Duodenal mucosa (tissue), 2 donors: ENCODE measurements around the gene NCOA3.

Experiments
- H3K27ac ChIP-seq: one replicate; pipeline ENCODE4 v1.7.0; 2013; ENCODE audit warnings: low read depth, low read length
- H3K27me3 ChIP-seq, 2 donors: one replicate each; pipeline ENCODE4 v1.7.0; 2013; ENCODE audit warnings: low read length in 2 of 2, control low read depth in 1 of 2; ENCODE audit not compliant: insufficient read depth in 2 of 2, control insufficient read depth in 1 of 2
- H3K36me3 ChIP-seq, 2 donors: one replicate each; pipeline ENCODE4 v1.7.0; 2013; ENCODE audit warnings: low read length in 2 of 2, control low read depth in 1 of 2; ENCODE audit not compliant: insufficient read depth in 2 of 2, control insufficient read depth in 1 of 2
- H3K4me1 ChIP-seq, 2 donors: one replicate each; pipeline ENCODE4 v1.7.0; 2013; ENCODE audit warnings: low read length in 2 of 2, control low read depth in 1 of 2; ENCODE audit not compliant: insufficient read depth in 2 of 2, control insufficient read depth in 1 of 2
- H3K4me3 ChIP-seq, 2 donors: one replicate each; pipeline ENCODE4 v1.7.0; 2013; ENCODE audit warnings: low read length in 2 of 2, low read depth in 1 of 2
- H3K9ac ChIP-seq, 2 donors: one replicate each; pipeline ENCODE4 v1.7.0; 2013; ENCODE audit warnings: low read length in 2 of 2, low read depth in 1 of 2
- H3K9me3 ChIP-seq, 2 donors: one replicate each; pipeline ENCODE4 v1.7.0; 2013; ENCODE audit warnings: low read length in 2 of 2, control low read depth in 1 of 2; ENCODE audit not compliant: control insufficient read depth in 1 of 2

NCOA3 gene

DNA sequence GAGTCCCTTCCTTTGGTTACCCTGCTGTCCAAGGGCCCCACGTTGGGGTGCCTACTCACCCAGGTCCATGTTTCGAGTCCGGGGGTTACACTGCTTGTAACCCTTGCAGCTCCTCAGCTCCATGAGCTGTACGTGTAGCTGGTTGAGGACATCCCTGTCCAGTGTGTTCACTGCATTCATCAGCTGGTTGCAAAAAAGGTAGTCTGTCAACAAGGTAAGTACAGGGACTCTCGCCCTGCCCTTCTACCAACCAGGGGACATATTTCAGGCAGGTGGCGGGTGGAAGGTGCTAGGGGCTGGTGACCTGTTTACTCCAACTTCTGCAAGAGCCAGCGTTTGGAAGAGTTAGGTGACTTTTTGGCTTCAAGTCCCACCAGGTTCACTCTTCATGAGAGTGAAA lies 160.0 kb downstream of the NCOA3 start:
- Histone ChIP-seq H3K4me1 (peaks cover 8 to 19% of the 10 kb centered on the region in 2 donors), H3K9ac (no peak overlapping the region), H3K36me3 (peaks cover 15 to 56% of the 10 kb centered on the region in 2 donors), H3K9me3 (no peaks in the 10 kb centered on the region), H3K4me3 (no peak overlapping the region), H3K27ac (no peak overlapping the region), H3K27me3 (no peaks in the 10 kb centered on the region)

DNA sequence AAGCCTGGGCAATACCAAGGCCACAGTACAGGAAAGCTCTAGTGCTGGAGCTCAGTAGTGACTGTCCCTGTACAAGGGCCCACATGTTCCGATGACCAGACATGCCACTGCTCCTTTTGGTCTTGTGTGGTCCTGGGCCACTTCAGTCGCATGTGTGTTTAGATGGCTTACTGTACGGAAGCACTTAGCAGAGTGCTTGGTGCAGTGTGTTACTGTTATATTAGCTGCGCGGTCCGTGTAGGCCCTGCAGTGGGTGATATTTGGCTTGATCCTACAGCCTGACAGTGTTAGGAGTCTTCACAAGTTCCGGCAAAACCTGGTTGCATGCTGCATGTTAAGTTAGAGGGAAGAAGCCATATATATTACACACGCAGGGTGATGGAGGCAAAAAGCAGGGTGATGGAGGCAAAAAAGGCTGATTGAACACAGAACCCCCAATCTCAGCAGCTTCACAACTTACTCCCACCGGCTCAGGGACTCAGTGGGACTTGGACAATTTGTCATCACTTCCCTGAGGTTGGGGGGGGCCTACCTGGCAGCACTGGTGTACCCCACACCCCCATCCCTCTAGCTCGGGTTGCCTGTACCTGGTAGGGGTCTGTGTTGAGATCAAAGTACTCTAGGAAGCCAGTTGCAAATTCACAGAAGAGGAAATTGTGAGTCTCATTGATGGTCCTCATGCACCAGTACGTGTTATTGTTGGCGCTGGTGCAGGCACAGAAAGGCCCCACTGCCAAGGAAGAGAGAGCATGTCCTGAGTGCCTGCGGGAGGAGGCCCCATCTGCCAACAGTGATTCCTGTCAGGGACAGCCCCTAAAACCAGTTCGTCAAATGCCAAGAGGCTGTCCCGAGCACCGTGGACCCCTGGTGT lies 161.0 kb downstream of the NCOA3 start:
- no peak overlapping the region for H3K4me3 ChIP-seq
- no peaks in the 10 kb centered on the region for H3K27me3 ChIP-seq
- H3K36me3 ChIP-seq = peaks cover 15 to 54% of the 10 kb centered on the region in 2 donors
- peaks cover 8 to 19% of the 10 kb centered on the region in 2 donors for H3K4me1 ChIP-seq
- no peaks in the 10 kb centered on the region for H3K9me3 ChIP-seq
- H3K27ac ChIP-seq = no peak overlapping the region
- H3K9ac ChIP-seq = no peak overlapping the region

DNA sequence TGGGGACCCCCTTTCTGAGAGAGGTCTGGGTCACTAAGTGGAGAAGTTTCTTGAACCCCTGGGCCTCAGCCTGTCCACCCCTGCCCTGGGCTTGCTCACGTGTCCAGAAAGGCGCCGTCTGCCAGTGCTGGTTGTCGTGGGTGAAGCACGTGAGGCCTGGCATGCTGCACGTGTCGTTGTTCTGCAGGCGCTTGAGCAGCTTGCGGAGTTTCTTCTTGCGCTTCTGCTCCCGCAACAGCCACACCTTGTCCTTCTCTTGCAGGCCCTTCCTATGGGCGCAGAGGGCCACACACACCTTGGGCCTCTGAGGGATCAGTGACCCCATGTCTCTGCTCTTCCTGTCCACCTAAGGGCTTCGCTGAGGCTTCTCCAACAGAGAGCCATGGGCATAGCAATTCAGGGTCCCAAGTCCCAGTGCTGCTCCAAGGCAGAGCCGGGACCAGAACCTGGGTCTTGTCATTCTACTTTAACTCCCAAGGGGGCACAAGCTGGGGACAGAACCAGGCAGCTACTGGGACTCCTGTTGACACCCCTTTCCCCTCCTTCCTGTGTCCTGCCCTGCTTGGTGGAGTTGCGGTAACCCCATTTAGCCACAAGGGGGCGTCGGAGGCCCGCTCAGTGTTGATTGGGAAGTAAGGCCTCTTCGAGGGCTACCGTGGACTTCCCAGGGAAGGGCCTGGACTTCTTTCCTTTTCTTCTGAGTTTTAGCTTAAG lies 161.8 kb downstream of the NCOA3 start:
- H3K27ac ChIP-seq = no peak overlapping the region
- H3K9me3 ChIP-seq = no peaks in the 10 kb centered on the region

DNA sequence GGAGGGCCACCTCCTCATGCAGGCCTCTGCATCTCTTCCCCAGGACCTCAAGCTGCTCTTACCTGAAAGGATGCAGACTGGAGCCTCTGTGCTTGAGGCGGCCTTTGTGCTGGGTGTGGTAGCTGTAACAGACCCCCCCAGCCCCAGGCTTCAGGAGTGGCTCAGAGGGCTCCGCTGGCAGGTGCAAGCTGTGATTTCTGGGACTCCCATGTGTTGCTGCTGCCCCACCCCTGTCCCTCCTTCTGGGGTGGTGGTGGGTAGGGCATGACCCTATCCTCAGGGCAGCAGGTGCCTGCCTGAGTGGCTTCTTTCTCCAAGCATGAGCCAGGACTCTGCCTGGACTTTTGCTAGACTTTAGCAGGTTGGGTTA lies 162.4 kb downstream of the NCOA3 start:
- Histone ChIP-seq H3K36me3 (peaks cover 15 to 46% of the 10 kb centered on the region in 2 donors), H3K9me3 (no peaks in the 10 kb centered on the region), H3K27ac (no peak overlapping the region), H3K4me3 (no peak overlapping the region), H3K4me1 (peaks cover 8 to 19% of the 10 kb centered on the region in 2 donors), H3K9ac (peak overlapping the region in 1 of 2 donors; percentile 48), H3K27me3 (no peaks in the 10 kb centered on the region)

More for the DNA sequence above, 161.8 kb downstream of the NCOA3 start:
- Histone ChIP-seq H3K4me1 (peaks cover 8 to 19% of the 10 kb centered on the region in 2 donors), H3K27me3 (no peaks in the 10 kb centered on the region), H3K4me3 (no peak overlapping the region), H3K9ac (peak overlapping the region in 1 of 2 donors; percentile 48), H3K36me3 (peaks cover 15 to 49% of the 10 kb centered on the region in 2 donors)

DNA sequence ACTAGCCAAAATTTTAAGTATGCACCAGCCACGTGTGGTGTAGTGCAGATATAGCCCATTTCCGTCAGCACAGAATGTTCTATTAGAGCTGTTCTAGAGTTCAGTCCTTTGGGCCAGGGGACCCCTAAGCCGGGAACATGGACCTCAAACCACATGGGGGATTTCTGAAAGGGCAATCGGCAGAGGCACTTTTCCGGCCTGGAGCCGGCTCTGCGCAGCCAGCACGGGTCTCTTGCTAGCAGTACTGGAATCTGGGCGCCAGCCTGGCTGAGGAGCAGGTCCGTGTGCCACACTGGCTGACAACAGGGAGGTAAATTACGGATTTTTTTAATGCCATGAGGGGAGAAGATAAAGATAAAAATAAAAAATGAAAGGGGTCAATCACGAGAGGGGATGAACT lies 163.1 kb downstream of the NCOA3 start:
- H3K9ac ChIP-seq = no peak overlapping the region
- no peaks in the 10 kb centered on the region for H3K9me3 ChIP-seq
- no peak overlapping the region for H3K27ac ChIP-seq
- no peaks in the 10 kb centered on the region for H3K27me3 ChIP-seq
- peaks cover 8 to 17% of the 10 kb centered on the region in 2 donors for H3K4me1 ChIP-seq
- H3K36me3 ChIP-seq = peaks cover 15 to 39% of the 10 kb centered on the region in 2 donors
- no peak overlapping the region for H3K4me3 ChIP-seq

DNA sequence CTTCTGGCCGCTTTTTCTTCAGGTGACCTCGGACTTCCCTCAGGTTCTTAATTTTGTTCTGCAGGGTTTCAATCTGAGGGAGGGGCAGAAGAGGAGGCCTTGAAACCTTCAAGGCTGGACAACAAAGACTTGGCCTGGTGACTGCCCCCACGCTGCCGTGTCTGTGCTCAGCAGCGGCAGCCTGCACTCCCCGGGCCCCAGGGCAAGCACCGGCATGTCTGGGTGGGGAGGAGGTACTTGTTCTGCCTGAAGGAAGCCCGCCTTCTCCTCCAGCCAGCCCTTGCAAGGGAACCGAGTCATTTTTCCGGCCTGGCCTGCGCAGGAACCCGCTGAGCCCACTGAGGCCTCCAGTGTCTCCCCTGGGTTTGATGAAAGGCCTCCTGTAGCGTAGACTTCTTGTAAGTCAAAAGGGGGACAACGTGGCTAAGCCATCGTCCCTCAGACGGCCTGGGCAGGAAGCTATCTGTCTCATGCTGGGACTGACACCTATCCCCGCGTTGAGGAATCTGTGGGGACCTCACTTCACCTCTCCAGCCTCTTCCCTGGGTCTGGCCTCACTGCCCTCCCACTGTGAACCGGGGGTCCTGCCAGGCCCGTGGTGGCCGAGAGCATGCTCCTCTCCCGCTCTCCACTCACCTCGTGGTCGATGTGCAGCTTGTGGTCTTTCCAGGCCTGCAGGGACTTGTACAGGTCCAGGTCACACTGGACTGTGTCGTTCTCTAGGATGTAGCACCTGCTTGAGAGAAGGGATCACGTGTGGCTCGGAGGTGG lies 163.7 kb downstream of the NCOA3 start:
- no peak overlapping the region for H3K4me3 ChIP-seq
- H3K27me3 ChIP-seq = no peaks in the 10 kb centered on the region
- H3K9me3 ChIP-seq = no peaks in the 10 kb centered on the region
- no peak overlapping the region for H3K27ac ChIP-seq
- H3K4me1 ChIP-seq = peaks cover 8 to 10% of the 10 kb centered on the region in 2 donors
- no peak overlapping the region for H3K9ac ChIP-seq
- H3K36me3 ChIP-seq = peaks cover 15 to 38% of the 10 kb centered on the region in 2 donors

DNA sequence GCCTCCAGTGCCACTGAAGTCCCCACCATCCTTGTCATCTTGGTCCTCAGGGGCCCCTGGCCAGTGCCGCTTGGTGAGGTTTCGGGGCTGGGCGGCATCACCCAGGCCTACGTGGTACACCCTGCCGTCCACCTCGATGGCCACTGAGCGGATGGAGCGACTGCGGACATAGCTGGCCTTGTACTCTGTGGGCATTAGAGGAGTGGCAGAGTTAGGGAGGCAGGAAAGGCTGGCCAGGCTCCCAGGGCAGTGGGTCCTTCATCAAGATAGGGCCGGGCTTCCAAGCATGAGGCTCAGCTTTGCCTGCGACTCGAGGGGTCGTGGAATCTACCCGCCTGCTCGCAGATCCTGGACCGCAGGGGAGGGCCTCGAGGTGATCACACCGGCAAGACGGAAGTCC lies 164.6 kb downstream of the NCOA3 start:
- H3K27me3 ChIP-seq = no peaks in the 10 kb centered on the region
- no peak overlapping the region for H3K4me3 ChIP-seq
- H3K9ac ChIP-seq = no peak overlapping the region
- peaks cover 12 to 33% of the 10 kb centered on the region in 2 donors for H3K36me3 ChIP-seq
- H3K9me3 ChIP-seq = no peaks in the 10 kb centered on the region
- no peak overlapping the region for H3K27ac ChIP-seq
- H3K4me1 ChIP-seq = peaks cover 7 to 8% of the 10 kb centered on the region in 2 donors

DNA sequence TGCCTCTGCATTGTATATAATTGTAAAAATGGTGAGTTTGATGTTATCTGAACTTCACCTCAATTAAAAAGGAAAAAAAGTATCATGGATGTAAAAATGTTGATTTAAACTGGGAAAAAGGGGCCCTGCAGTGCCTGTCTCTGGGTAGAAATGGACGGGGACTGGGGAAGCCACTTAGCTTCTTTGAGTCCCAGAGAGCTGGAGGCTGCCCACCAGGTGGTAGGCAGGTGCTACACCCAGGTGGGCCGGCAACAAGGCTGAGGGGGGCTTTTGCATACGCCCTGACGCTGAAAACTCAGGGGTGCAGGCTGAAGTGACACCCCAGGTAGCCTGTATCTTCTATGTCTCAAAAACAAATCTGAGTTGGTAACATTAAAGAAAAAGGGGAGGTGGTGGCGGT lies 165.4 kb downstream of the NCOA3 start:
- Histone ChIP-seq H3K4me1 (peaks cover 7 to 8% of the 10 kb centered on the region in 2 donors), H3K36me3 (peaks cover 5 to 25% of the 10 kb centered on the region in 2 donors), H3K27me3 (no peaks in the 10 kb centered on the region), H3K9ac (no peak overlapping the region), H3K4me3 (no peak overlapping the region), H3K27ac (no peak overlapping the region), H3K9me3 (no peaks in the 10 kb centered on the region)

DNA sequence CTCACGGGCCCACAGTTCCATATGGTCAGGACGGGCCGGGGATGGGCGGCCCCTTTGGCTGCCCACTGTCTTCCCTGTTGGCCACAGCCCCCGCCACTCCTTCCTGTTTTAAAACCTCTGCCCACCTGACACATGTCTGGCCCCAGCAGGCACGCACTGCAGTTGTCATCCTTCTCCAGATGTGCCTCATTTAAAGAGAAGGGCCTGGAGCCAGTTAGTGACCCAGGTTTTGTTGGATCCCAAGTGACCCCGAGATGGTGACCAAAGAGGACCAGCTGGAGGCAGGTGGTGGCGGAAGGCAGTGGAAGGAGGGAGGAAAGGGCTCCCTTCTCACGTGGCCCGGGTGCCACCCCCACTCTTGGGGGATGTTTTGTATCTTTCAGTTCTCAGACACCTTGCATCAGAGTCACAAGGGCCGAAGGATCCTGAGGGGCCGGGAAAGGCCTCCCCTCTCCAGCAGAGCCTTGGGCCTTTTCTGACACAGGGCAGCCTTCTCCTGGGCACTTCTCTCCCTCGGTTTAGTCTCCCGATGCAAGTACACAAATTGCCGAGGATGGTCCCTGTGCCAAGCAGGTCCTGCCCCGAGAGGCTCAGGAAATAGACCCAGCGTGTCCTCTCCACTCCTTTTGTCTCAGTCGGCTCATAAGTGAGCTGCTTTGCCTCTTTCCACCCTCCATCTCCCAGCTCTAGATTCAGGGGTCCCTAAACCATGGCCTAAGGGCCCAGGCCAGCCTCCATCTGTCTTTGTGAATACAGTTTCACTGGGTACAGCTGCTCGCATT lies 166.0 kb downstream of the NCOA3 start:
- Histone ChIP-seq H3K27ac (no peak overlapping the region), H3K9me3 (no peaks in the 10 kb centered on the region), H3K27me3 (no peaks in the 10 kb centered on the region), H3K36me3 (peaks cover 1 to 19% of the 10 kb centered on the region in 2 donors), H3K4me1 (peaks cover 7 to 8% of the 10 kb centered on the region in 2 donors), H3K9ac (no peak overlapping the region), H3K4me3 (no peak overlapping the region)
